Stimulated activated naive CD8-positive, alpha-beta T cell treated with anti-CD3 and anti-CD28 coated beads, Interleukin-15, Interleukin-2, amounts not matched to agents 100 U/mL and 50 U/mL, for 24 hours (primary cell): ENCODE data around the gene MRPL46.
"Not testable (repeated sequence)": the region's sequence is repeated elsewhere in the genome, so short reads cannot be mapped to it uniquely, and the experiment has no call there.

Source experiments
- ATAC-seq: fragments of 150-1000 bp; cut with Tn5 transposase; one replicate; pipeline ENCODE4 v1.10.0; 2021
- DNase-seq: peaks from one replicate; pipeline ENCODE4 v3.0.0; 2021

MRPL46 gene

GRCh38 chr15:88477904-88478303, 10.7 kb upstream of the MRPL46 start:
- ATAC-seq (no peak), DNase-seq (no peak)

- DNase-seq: no peak
- no peak for ATAC-seq
Observed at GRCh38 chr15:88477126-88477525, 9.9 kb upstream of the MRPL46 start.

- no peak for ATAC-seq
- DNase-seq: no peak
Observed at GRCh38 chr15:88476635-88477060, 9.5 kb upstream of the MRPL46 start.

DNA sequence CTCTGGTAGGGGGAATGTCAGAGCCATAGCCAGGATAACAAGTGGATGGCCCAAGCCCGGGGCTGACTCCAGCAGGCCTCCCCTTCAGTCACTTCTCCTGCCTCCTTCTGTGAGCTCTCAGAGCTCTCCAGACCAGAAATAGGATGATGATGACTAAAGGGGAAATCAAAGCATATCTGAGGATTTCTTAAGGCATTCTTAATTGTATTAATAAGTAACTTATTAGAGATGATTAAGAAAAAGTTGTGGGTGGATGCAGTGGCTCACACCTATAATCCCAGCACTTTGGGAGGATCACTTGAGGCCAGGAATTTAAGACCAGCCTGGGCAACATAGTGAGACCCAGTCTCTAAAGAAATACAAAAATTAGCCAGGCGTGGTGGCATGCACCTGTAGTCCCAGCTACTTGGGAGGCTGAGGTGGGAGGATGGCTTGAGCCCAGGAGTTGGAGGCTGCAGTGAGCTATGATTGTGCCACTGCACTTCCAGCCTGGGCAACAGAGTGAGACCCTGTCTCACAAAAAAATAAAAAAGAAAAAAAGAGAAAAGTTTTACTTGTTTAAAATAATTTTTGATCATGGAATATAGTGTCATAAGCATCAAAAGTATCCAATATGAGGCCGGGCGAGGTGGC, 6.6 kb upstream of the MRPL46 start:
- not testable (repeated sequence) for DNase-seq, ATAC-seq

DNA sequence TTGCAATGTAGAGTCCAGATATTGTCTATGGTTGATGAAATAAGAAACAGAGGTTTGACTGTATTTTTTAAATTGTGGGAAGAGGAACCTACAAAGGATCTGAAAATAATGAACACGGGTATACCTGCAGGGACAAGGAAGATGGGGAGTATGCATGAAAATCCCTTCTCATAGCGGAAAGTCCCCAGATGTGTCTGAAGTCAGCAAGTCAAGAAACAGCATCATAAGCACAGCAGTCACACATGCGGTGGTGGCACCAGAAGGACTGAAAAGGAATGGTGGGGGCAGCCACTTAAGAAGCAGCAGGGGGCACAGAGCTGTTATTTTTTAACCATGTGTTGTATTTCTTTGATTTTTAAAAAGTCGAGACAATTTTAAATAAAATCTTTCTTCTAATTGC, 5.0 kb upstream of the MRPL46 start:
- no peak for ATAC-seq
- no peak for DNase-seq

DNA sequence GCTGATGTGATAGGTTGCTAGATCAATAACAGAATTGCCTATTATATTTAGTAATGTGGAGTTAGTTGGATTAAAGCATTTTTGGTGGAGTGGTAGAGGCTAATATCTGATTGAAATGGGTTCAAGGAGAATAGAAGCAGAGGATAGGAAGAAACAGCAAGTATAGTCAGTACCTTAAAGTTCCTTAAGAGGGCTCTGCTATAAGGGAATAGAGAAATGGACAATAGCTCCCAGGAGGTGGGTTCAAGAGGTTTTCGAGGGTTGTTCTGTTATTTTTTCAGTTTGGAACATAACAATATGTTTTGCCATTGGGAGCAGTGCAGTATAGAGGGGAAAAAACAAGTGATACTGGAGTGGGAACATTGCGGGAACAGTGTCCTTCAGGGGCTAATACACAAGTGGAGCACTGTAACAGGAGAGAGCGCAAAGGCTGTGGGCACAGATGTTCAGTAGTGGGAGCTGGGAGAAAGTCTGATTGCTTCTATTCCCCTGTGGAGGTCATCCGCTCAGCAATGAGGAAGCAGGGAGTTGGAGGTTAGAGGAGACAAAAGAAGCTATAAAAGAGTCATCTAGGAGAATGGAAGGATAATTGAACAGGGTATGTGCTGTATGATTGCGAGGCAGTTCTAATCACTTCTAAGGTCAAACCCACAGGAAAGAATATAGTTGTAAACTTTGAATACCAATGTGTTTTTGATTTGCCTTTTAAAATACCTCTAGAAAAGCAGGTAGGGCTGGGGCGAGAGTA, 3.6 kb upstream of the MRPL46 start:
- ATAC-seq: no peak
- DNase-seq: no peak

DNA sequence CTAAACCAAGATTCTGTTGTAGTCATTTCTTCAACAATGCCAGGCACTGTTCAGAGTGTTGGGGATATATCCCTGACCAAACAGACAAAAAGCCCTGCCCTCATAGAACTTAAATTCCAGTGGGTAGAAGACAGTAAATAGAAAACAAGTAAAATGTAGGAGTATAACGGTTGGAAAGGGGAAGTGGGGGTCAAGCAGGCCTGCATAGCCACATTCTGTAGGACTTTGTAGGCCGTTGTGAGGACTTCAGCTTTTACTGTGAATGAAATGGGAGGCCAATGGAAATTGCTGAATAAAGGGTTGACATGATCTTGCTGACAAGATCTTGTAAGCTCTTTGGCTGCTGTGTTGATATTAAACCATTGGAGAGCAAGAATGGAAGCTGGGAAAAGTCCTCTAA, 2.1 kb upstream of the MRPL46 start:
- DNase-seq (no peak), ATAC-seq (no peak)

- not testable (repeated sequence) for DNase-seq, ATAC-seq
Observed at GRCh38 chr15:88468721-88469120, 1.5 kb upstream of the MRPL46 start.

DNA sequence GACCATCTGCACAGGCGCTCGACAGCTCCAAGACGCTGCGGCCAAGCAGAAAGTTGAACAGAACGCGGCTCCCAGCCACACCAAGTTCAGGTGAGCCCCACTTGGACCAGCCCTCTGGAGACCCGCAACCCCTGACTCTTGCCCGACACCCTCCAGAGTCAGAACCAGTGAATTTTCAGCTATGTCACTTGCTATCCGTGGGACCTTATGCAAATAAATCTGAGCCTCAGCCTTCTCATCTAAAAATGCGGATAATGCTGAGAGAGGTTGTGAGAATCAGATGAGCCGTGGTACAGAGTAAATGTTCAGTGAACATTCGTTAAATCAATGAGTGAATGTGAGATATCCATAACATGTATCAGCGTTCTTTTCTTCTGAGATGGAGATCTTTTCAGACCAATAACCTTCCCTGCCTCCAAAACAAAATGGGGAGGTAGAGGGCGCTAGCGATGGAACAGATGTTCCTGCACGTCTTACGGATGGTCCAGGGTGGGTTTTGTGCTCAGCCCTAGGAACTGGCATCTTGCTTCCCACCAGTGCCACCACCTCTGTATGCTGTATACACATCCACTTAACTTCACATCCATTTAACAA, 844 bp upstream of the MRPL46 start:
- DNase-seq (peak; percentile 28), ATAC-seq (no peak)

DNA sequence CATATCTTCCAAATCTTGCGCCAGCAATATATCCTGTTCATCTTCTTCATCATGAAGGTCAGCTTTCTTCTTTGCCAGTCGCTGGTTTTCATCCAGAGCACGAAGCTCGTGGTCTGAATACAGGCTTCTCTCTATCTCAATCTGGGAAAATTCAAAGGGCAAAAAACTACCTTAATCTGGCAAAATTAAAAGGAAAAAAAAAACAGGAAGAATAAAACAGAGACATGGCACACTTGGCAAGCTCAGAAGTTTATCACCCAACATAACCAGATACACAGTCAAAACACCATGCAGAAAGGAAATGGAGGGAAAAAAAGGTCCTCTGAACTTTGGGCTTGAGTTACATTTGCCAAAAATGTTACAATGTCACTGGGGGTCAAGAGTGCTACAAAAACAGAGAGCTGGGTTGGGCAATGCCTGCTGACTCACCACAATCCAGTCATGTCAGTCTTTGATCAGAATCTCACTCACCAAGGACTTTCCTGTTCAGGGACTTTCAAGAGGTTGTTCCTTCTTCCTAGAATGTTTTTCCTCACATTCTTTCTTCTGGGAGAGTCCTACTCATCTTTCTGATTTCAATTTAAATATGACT, 1.5 kb downstream of the MRPL46 start:
- ATAC-seq: no peak

GRCh38 chr15:88463870-88464532, 3.2 kb downstream of the MRPL46 start:
- no peak for ATAC-seq
- no peak for DNase-seq

More for the DNA sequence above, 1.5 kb downstream of the MRPL46 start:
- no peak for DNase-seq

DNA sequence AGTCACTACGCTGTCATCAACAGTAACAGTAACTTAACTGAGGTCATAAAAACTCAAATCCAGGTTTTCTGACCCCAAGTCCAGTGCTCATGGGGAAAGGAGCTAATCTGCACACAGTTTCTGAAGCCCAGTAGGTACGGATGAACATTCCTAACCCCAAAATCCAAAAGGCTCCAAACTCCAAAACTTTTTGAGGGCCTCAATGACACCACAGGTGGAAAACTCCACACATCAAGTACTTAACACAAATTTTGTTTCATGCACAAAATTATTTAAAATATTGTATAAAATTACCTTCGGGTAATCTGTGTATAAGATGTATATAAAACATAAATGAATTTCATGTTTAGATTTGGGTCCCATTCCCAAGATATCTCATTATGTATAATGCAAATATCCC, 10.5 kb downstream of the MRPL46 start:
- ATAC-seq (no peak), DNase-seq (no peak)

DNA sequence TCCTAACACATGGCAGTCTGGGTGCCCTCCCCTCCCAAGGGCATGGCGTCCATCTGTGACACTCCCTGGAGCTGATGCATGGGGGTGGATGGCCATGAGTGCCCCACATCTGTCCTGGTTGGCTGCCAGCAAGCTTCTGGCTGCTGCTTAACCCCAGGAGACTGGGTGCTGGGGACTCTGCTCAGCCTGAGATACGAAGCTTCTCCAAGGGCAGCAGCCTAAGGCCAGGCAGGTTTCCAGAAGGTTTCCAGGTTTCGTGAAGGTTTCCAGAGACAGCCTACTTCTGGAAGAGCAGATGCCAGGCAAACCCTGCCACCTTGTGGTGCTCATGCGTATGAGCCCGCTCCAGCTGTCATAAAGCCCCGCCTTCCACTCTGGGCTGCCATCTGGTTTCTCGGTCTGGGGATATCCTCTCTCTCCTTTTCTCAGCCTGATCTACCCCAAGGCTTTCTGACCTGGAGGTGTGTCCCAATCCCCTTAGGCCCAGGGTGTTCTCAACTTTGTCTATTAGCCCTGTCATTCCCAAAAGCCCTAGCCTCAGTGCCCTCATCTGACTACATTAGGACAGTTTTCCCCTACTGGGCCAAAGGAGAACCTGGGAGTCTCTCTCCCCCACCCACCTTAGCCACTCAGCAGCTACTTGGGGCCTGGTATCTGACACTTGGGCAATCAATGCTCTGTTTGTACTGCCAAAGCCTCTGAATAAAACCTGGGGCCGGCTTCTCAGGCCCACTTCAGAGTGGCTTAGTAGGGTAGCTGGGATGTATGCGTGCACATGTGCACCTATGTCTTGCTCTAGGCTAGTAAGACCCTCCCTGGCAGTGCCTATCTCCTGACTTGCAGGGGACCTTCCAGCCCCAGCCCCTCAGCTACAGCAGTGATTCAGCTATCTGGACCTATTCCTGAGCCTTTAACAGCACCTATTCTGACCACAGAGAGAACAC, 12.0 kb downstream of the MRPL46 start:
- DNase-seq (peak; percentile 47), ATAC-seq (peak; percentile 78)

GRCh38 chr15:88454236-88454635, 13.0 kb downstream of the MRPL46 start:
- DNase-seq: no peak
- no peak for ATAC-seq

GRCh38 chr15:88453651-88454050, 13.5 kb downstream of the MRPL46 start:
- ATAC-seq (no peak), DNase-seq (no peak)

DNA sequence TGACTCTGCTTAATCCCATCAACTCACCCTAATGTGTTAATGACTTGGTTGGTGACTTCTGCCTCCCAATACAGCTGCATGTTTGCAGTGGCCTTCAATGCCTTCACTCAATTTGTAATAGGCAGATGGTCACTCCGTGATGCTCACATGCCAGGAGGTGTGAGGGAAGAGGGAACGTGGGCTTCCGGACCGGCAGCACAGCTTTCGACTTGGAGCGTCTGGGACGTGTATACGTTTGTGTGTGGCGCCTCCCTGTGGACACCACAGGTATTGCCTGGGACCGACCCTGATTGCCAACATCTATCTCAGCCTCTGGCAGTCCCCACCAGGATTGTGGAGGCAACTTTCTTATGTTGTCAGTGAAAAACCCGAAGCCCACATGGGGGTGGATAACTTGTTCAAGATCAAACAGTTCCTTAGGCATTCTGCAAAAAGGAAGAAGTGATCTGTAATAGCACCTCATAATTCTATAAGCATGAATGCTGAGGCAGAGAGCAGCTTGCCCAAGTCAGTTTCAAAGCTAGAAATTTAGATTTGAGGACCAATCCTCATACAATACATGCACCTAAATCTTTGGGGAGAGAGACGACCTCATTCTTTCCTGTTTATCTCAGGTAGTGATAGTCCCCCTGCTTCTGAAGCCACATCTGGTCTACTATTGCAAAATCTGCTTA, 16.9 kb downstream of the MRPL46 start:
- DNase-seq: peak; percentile 85
- peak; percentile 63 for ATAC-seq

DNA sequence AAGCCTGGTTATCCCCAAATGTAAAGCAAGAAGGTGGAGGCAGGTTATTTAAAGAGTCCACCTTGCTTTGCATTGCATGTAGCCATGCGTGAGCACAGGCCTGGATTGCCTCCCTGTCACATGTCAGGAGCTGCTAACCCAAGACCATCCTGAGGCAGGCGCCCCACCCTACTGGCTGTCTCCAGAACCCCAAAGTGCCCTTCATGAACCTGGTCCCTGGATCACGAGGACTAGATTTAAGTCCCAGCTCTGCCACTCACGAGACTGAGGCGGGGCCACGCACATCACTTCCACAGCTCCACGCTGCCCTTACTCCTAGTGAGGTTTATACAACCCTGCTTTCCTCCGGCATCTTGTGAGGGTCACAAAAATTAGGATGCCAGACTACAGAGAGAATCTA, 17.6 kb downstream of the MRPL46 start:
- ATAC-seq: no peak
- DNase-seq: no peak

DNA sequence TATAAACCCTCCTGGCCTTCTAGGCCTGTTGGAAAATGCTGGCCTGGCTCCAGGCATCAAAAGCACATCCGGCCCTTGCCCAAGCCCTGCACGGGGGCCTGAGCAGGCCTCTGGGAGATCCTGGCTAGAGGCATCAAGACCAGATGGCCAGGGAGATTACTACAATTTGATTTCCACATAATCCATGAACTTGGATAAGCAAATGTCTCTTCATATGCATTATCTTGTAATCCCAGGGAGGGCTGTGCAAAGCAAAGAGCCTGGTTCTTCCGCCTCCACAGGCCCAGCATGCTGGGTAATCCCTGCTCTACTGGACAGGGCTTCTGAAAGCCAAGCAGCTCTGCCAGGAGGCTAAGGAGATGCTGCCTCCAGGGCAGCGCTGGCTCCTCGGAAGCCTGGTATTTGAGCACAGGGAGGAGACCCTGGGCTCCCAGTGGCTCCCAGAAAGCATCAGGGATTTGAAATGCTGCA, 18.2 kb downstream of the MRPL46 start:
- DNase-seq: no peak
- no peak for ATAC-seq

GRCh38 chr15:88447741-88448140, 19.4 kb downstream of the MRPL46 start:
- no peak for DNase-seq
- ATAC-seq: no peak

DNA sequence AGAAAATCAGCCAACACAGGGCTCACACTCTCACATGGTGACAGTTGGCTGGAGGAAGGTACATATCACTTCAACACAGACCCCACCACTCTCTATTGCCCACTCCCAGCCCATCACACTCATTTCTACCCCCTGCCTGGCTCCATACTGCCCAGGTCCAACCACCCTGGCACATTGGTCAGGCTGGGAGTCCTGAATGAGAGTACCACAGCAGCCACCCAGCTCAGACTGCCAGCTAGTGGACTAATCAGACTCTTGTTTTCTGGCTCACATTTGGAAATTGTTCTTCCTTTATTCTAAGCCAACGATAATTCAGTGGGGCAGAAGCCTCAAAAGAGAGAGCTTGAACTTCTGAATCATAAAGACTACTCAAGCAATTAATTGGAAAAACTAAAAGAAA, 20.0 kb downstream of the MRPL46 start:
- ATAC-seq (no peak), DNase-seq (no peak)
